Measurements from ENCODE around the gene CNTN6. TPM values are rescaled to one million over a fixed set of nuclear protein-coding genes. Genes with fewer than 3 reads are reported as not detected.

The CNTN6 gene
- total and polyA plus RNA-seq, 2 of the 4 experiments (the other 2 are of a cell fraction) = not detected

- Histone ChIP-seq H3K9me1 (ENCODE audit: insufficient read depth, low read length) (no peaks in the 10 kb centered on the region), H2BK20ac (ENCODE audit: low read depth, low read length) (no peak overlapping the region), H3K27ac (ENCODE audit: insufficient read depth, low read length) (no peak overlapping the region), H3K14ac (replicated peaks; ENCODE audit: low read depth, low read length) (no peak overlapping the region), H2AFZ (replicated peaks; ENCODE audit: low read length, poor library complexity) (no peak overlapping the region), H3K4me1 (ENCODE audit: control insufficient read depth, insufficient read depth, low read length) (no peaks in the 10 kb centered on the region), H3K4me2 (ENCODE audit: low read depth, low read length) (no peak overlapping the region), H2AK5ac (ENCODE audit: low read depth, low read length) (no peak overlapping the region), H3K27me3 (ENCODE audit: control insufficient read depth, insufficient read depth, low read length) (no peaks in the 10 kb centered on the region), H3K23ac (ENCODE audit: low read depth, low read length) (no peak overlapping the region), H4K20me1 (ENCODE audit: insufficient read depth, low read length) (no peaks in the 10 kb centered on the region), H3K79me1 (ENCODE audit: low read depth in 1 of 2, low read length in 2 of 2) (no peaks in the 10 kb centered on the region), H3K36me3 (ENCODE audit: control insufficient read depth, insufficient read depth, low read length) (no peaks in the 10 kb centered on the region), H3K18ac (ENCODE audit: low read depth, low read length) (no peak overlapping the region), H4K5ac (ENCODE audit: low read depth, low read length) (no peak overlapping the region), H3K56ac (ENCODE audit: extremely low read depth, insufficient read depth, low read length) (no peak overlapping the region), H2BK15ac (ENCODE audit: low read depth, low read length) (no peak overlapping the region), H3K9ac (ENCODE audit: low read depth, low read length) (no peak overlapping the region), H2AK9ac (replicated peaks; ENCODE audit: low read depth, low read length, poor library complexity) (no peak overlapping the region), H3K4me3 (ENCODE audit: insufficient read depth, low read depth, low read length) (no peak overlapping the region), H3K9me3 (ENCODE audit: control insufficient read depth, insufficient read depth, low read length) (peaks cover 5% of the 10 kb centered on the region), H4K91ac (ENCODE audit: insufficient read depth, low read depth, low read length) (no peak overlapping the region), H2BK120ac (ENCODE audit: low read depth, low read length) (no peak overlapping the region), H4K8ac (ENCODE audit: low read depth in 2 of 2, low read length in 2 of 2) (no peak overlapping the region), H3K4ac (ENCODE audit: low read depth, low read length) (no peak overlapping the region), H2BK5ac (ENCODE audit: low read depth, low read length, poor library complexity, severe bottlenecking) (no peak overlapping the region)
- ATAC-seq (ENCODE audit: low read depth) (no peak), DNase-seq (no peak)
- intact Hi-C loops (cut with micrococcal nuclease) (no loop called here), dilution Hi-C loops (cut with HindIII; ENCODE audit: low sequenced_read_pairs, unreplicated experiment) (no loop called here), in situ Hi-C loops (cut with MboI; ENCODE audit: low sequenced_read_pairs) (no loop called here)
- POLR2A ChIA-PET (ENCODE audit: unreplicated experiment) = no interaction called here
- CTCF ChIA-PET = no interaction called here
- BruUV-seq (replicated peaks) = no TSS peak
- TF ChIP-seq CTCF (conservative IDR thresholded peaks at IDR 0.05; ENCODE audit: low read depth, low read length) (no peak), MXI1 (IDR thresholded peaks at IDR 0.05; ENCODE audit: borderline replicate concordance, low read depth, low read length) (no peak), BHLHE40 (IDR thresholded peaks at IDR 0.05; ENCODE audit: low read depth, low read length) (no peak)
- WGBS, 2 experiments (ENCODE audit: extremely low coverage in 2 of 2, insufficient read length in 1 of 2) = no CpG with 5 or more reads among the region's 1 CpG
Measured at GRCh38 chr3:1216856-1217255, 124.0 kb downstream of the CNTN6 start.
